Measurements from ENCODE around the gene EXOC3L2. TPM values are rescaled to one million over a fixed set of nuclear protein-coding genes. Genes with fewer than 3 reads are reported as not detected.
"Not testable (repeated sequence)": the region's sequence is repeated elsewhere in the genome, so short reads cannot be mapped to it uniquely, and the experiment has no call there.

Gene EXOC3L2
- total and polyA plus RNA-seq, 10 of the 15 experiments (the other 5 are each of a cell fraction or from before 2014, with no cell fraction given) = not detected

- BruUV-seq (replicated peaks) = no TSS peak
Measured at GRCh38 chr19:45231891-45232290, 13.3 kb downstream of the EXOC3L2 start.

GRCh38 chr19:45229056-45229455, 16.2 kb downstream of the EXOC3L2 start:
- 34% methylated on average over 2 of the region's 2 CpGs for WGBS (ENCODE audit: insufficient coverage, insufficient replicate concordance, low lambda C conversion rate, missing lambda C conversion rate)
- FAIRE-seq, POLR2A ChIA-PET: not testable (repeated sequence)

More at GRCh38 chr19:45231891-45232290, 13.3 kb downstream of the EXOC3L2 start:
- Histone ChIP-seq H4K20me1 (ENCODE audit: control insufficient read depth, insufficient read depth) (no peaks in the 10 kb centered on the region), H3K79me2 (ENCODE audit: control insufficient read depth, insufficient read depth, low read length) (no peaks in the 10 kb centered on the region), H3K4me1 (ENCODE audit: control insufficient read depth, insufficient read depth, low read length) (no peaks in the 10 kb centered on the region), H3K9me3 (replicated peaks; ENCODE audit: control insufficient read depth, insufficient read depth, low read length) (no peaks in the 10 kb centered on the region), H3K36me3 (ENCODE audit: control insufficient read depth in 2 of 2, insufficient read depth in 2 of 2, low read length in 1 of 2) (no peaks in the 10 kb centered on the region), H3K9ac (ENCODE audit: control insufficient read depth, insufficient read depth, low read length) (no peak overlapping the region), H3K27ac (ENCODE audit: control insufficient read depth, insufficient read depth) (no peak overlapping the region), H3K4me3 (no peak overlapping the region), H2AFZ (ENCODE audit: control insufficient read depth, low read depth, low read length) (no peak overlapping the region), H3K4me2 (ENCODE audit: control insufficient read depth, insufficient read depth) (no peak overlapping the region), H3K27me3 (replicated peaks in 1 of 2; ENCODE audit: control insufficient read depth in 2 of 2, insufficient read depth in 2 of 2, low read length in 1 of 2) (no peaks in the 10 kb centered on the region)
- ChIA-PET SMC1A (ENCODE audit: uncharacterized antibody, unreplicated experiment) (no interaction called here), RAD21 (ENCODE audit: unreplicated experiment) (interaction anchor here (0.6 kb wide), 1 partner anchor 1171 kb away, joined by 3 read pairs; no protein-coding TSS in a partner anchor), POLR2A (interaction anchor here (0.6 kb wide), 2 partner anchors 260 to 271 kb away, joined by 3 to 4 read pairs; no protein-coding TSS in a partner anchor), CTCF (no interaction called here)
- no peak for TF ChIP-seq HDGF (IDR thresholded peaks at IDR 0.05)
- no peak for TF ChIP-seq IRF3 (IDR thresholded peaks at IDR 0.05)
- TF ChIP-seq MAX (IDR thresholded peaks at IDR 0.05; ENCODE audit: low read depth, low read length) = no peak
- no peak for TF ChIP-seq GATAD2B (conservative IDR thresholded peaks at IDR 0.05; ENCODE audit: low read depth)
- TF ChIP-seq ATF3 (IDR thresholded peaks at IDR 0.05; ENCODE audit: borderline replicate concordance, extremely low read depth, low read depth, low read length) = no peak
- TF ChIP-seq CHD4 (IDR thresholded peaks at IDR 0.05) = no peak
- TF ChIP-seq SP1 (IDR thresholded peaks at IDR 0.05; ENCODE audit: low read depth, low read length) = no peak
- TF ChIP-seq KLF5 (IDR thresholded peaks at IDR 0.05; ENCODE audit: partially characterized antibody) = no peak
- 52% methylated on average over 3 of the region's 3 CpGs for WGBS (ENCODE audit: insufficient coverage, insufficient replicate concordance, low lambda C conversion rate, missing lambda C conversion rate)
- FAIRE-seq (no peak), DNase-seq (ENCODE audit: low read depth, low spot score) (no peak), ATAC-seq (no peak)
- in situ Hi-C loops (cut with MboI) = no loop called here
- intact Hi-C loops (cut with micrococcal nuclease; ENCODE audit: unreplicated experiment) = no loop called here

More at GRCh38 chr19:45229056-45229455, 16.2 kb downstream of the EXOC3L2 start:
- RAD21 ChIA-PET (ENCODE audit: unreplicated experiment); H4K20me1 ChIP-seq (ENCODE audit: control insufficient read depth, insufficient read depth); H3K79me2 ChIP-seq (ENCODE audit: control insufficient read depth, insufficient read depth, low read length); H3K27me3 ChIP-seq (replicated peaks in 1 of 2; ENCODE audit: control insufficient read depth in 2 of 2, insufficient read depth in 2 of 2, low read length in 1 of 2); H3K27ac ChIP-seq (ENCODE audit: control insufficient read depth, insufficient read depth); H3K36me3 ChIP-seq (ENCODE audit: control insufficient read depth in 2 of 2, insufficient read depth in 2 of 2, low read length in 1 of 2); H3K9me3 ChIP-seq (replicated peaks; ENCODE audit: control insufficient read depth, insufficient read depth, low read length); BruUV-seq (replicated peaks); in situ Hi-C loops (cut with MboI); H2AFZ ChIP-seq (ENCODE audit: control insufficient read depth, low read depth, low read length); H3K4me3 ChIP-seq; H3K4me2 ChIP-seq (ENCODE audit: control insufficient read depth, insufficient read depth); SMC1A ChIA-PET (ENCODE audit: uncharacterized antibody, unreplicated experiment); H3K9ac ChIP-seq (ENCODE audit: control insufficient read depth, insufficient read depth, low read length); ATAC-seq; DNase-seq (ENCODE audit: low read depth, low spot score); H3K4me1 ChIP-seq (ENCODE audit: control insufficient read depth, insufficient read depth, low read length); intact Hi-C loops (cut with micrococcal nuclease; ENCODE audit: unreplicated experiment): not testable (repeated sequence)
- CTCF ChIA-PET = interaction anchor here (0.8 to 1.1 kb wide), 3 partner anchors 15 to 257 kb away, joined by 3 read pairs; no protein-coding TSS in a partner anchor

All from GM12878 (cell line).